AG09309 (cell line): ENCODE data around the gene CTLA4.

ENCODE experiments used
- DNase-seq: peaks from one replicate; pipeline ENCODE4 v3.0.0-alpha.2; 2010; ENCODE audit warnings: low read depth
- H3K4me3 ChIP-seq: 2 replicates; pipeline ENCODE4 v1.5.1; 2011; ENCODE audit warnings: mild to moderate bottlenecking, low read depth, low read length, moderate library complexity; ENCODE audit not compliant: control insufficient read depth
- CTCF ChIP-seq: IDR thresholded peaks from 2 replicates; pipeline ENCODE4 v1.5.1; 2011; ENCODE audit warnings: mild to moderate bottlenecking, low read depth, low read length, inconsistent platforms; ENCODE audit not compliant: insufficient read depth, control insufficient read depth; ENCODE audit errors: missing control alignments

CTLA4 gene

GRCh38 chr2:203861197-203861596 is 6.4 kb upstream of the CTLA4 start:
- no peak for DNase-seq
- no peak for TF ChIP-seq CTCF
- no peak overlapping the region for H3K4me3 ChIP-seq

GRCh38 chr2:203861607-203862006 is 6.0 kb upstream of the CTLA4 start:
- DNase-seq: no peak
- H3K4me3 ChIP-seq: no peak overlapping the region
- TF ChIP-seq CTCF: no peak

DNA sequence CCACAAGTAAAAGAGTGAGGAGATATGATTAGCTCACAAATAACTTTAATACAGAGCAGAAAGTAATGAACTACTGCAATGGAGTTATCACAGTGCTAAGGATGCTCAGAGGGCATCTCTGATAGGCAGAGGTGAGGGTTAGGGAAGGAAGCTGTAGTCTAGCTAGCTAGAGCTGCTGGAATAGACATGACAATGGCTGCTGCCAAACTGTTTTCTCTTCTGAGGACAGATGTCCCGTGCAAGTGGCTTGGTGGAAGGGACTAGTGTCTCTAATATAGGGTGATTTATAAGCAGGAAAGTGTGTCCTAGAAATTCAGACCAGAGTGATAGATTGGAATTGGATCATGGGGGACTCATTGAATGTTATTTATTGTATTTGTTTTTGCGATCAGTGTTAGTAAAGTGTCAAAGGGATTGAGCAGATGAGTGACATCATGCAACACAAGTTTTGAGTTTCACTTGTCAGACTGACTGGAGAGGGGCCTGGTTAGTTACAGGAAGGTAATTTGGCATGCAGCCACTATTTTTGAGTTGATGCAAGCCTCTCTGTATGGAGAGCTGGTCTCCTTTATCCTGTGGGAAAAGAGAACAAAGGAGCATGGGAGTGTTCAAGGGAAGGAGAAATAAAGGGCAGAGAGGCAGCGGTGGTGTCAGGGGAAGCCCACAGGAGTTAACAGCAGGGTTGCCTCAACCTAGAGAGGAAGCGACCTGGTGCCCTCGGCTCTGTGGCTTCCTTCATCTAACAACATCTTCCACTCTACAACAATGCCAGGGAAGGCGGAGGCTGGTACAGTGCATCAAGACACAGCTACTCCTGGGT is 1.9 kb downstream of the CTLA4 start:
- no peak for DNase-seq
- no peak overlapping the region for H3K4me3 ChIP-seq
- TF ChIP-seq CTCF: no peak

DNA sequence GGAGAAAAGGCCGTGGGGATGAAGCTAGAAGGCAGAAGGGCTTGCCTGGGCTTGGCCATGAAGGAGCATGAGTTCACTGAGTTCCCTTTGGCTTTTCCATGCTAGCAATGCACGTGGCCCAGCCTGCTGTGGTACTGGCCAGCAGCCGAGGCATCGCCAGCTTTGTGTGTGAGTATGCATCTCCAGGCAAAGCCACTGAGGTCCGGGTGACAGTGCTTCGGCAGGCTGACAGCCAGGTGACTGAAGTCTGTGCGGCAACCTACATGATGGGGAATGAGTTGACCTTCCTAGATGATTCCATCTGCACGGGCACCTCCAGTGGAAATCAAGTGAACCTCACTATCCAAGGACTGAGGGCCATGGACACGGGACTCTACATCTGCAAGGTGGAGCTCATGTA is 2.9 kb downstream of the CTLA4 start:
- DNase-seq: no peak
- no peak for TF ChIP-seq CTCF
- no peak overlapping the region for H3K4me3 ChIP-seq

DNA sequence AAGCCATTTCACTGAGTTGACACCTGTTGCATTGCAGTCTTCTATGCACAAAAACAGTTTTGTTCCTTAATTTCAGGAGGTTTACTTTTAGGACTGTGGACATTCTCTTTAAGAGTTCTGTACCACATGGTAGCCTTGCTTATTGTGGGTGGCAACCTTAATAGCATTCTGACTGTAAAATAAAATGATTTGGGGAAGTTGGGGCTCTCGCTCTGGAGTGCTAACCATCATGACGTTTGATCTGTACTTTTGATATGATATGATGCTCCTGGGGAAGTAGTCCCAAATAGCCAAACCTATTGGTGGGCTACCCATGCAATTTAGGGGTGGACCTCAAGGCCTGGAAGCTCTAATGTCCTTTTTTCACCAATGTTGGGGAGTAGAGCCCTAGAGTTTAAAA is 3.4 kb downstream of the CTLA4 start:
- H3K4me3 ChIP-seq: no peak overlapping the region
- TF ChIP-seq CTCF: no peak
- no peak for DNase-seq

GRCh38 chr2:203871371-203871983 is 3.9 kb downstream of the CTLA4 start:
- no peak overlapping the region for H3K4me3 ChIP-seq
- DNase-seq: no peak
- no peak for TF ChIP-seq CTCF
